NCI-H510A (cell line): ENCODE results near the gene KRT3.
"Not testable (repeated sequence)": the region's sequence is repeated elsewhere in the genome, so short reads cannot be mapped to it uniquely, and the experiment has no call there.

Experiments
- DNase-seq: peaks from one replicate; lab custom pipeline; 2025; lab: John Stamatoyannopoulos, UW

Gene KRT3

GRCh38 chr12:52781399-52782082, 14.4 kb downstream of the KRT3 start:
- no peak for DNase-seq

GRCh38 chr12:52779914-52780313, 16.0 kb downstream of the KRT3 start:
- DNase-seq, result no peak

- DNase-seq, result no peak
These were observed 17.1 kb downstream of the KRT3 start for GRCh38 chr12:52778833-52779232.

- no peak for DNase-seq
These were observed 18.4 kb downstream of the KRT3 start for GRCh38 chr12:52777566-52777965.

DNA sequence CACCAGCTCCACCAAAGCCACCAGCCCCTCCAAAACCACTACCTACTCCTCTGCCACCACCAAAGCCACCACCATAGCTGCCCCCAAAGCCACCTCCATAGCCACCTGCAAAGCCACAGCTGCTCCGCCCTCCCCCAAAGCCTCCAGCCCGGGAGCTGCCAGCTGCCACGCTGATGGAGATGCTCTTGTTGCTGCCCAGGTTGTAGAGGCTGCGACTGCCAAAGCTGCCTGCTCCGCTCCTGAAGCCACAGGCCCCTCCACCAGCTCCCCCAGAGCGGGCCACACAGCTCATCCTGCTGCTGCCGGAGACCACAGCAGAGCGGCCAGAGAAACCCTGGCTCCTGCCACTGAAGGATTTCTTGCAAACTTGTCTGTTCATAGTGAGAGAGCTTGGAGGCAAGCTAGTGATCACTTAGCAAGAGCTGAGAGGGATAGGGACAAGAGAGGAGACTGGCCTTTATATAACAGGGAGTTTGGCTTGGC, 19.0 kb downstream of the KRT3 start, which contains the start of gene KRT76:
Gene KRT76 (minus strand): TSS at position 433 of the 483 bp plus-strand sequence. CDS start 54 bp downstream, at position 379.
- DNase-seq, result no peak

DNA sequence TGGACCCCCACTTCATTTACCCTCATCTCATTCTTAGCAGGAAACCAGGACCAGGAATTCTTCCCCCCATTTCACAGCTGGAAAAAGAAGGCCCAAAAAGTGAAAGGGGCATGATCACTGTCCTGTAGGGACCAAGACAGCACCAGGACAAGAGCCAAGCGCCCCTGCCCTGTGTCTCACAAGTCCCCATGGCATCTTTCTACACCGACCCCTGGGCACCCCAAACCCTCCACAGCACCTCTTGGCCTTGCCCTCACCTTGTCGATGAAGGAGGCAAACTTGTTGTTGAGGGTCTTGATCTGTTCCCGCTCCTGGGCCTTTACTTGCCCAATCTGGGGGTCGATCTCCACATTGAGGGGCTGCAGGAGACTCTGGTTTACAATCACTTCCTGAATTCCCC, 19.5 kb downstream of the KRT3 start:
- DNase-seq, result no peak

DNA sequence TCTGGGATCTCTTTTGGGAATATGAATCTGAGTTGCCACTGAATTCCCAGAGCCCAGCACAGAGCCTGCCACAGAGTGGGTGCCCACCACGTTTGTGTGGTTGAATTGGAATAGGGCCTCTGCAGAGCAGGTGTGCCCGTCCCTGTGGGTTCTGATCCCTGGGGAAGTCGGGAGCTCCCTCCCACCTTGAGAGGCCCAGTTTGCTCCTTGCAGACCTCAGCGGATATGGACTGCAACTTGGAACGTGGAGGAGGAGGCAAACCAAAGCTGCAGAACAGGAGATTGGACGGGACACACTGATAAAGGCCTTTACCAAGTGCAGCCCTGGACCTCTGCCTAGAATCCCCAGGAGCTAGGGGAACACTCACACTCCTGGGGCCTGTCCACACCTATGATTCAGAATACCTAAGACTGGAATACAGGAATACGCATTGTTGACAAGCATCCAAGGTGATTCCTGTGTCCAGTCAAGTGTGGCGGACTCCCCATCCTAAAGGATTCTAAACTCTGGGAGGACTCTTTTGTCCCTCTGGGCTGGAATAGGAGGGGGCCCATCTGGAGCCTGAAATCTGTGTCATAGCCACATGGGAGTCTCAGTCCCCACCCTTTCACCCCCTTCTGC, 21.2 kb downstream of the KRT3 start:
- no peak for DNase-seq

DNA sequence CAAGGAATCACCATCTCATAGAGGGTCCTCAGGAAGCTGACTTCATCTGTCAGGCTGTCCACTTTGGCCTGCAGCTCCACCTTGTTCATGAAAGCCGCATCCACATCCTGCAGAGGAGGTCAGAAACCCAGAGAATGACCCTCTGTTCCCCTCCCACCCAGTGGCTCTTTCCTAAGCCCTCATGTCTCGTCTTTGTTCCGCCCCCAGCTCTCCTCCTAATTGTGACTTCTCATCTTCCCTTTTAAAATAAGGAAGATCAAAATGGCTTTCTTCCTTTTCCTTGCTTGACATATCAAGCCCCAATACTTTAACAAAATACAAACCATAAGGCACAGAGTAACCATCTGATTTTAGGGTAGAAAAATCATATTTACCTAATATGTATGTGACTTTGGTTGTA, 23.1 kb downstream of the KRT3 start:
- DNase-seq, result no peak

GRCh38 chr12:52772188-52772587, 23.7 kb downstream of the KRT3 start:
- DNase-seq, result no peak

GRCh38 chr12:52771505-52771904, 24.4 kb downstream of the KRT3 start:
- DNase-seq, result no peak

GRCh38 chr12:52771088-52771487, 24.8 kb downstream of the KRT3 start:
- DNase-seq, result no peak

- no peak for DNase-seq
These were observed 26.0 kb downstream of the KRT3 start for GRCh38 chr12:52769946-52770345.

DNA sequence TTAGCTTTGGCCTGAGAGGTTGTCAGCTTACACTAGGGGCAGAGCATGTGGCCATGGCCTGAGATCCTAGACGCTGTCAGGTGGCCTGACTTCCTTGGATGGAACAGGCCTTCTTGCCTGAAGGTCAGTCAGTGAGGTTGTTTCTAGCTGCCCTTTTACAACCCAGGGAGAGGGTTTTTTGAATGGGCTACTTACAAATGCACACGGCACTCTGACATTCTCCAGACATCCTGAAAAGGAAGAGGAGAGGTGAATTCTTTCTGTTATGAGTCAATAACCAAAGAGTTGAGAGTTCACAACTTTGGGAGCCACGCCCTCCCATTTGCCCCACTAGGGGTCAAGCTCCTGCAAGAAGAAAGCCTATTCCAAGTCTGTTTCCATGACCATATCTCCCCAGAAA, 26.6 kb downstream of the KRT3 start:
- DNase-seq, result no peak

DNA sequence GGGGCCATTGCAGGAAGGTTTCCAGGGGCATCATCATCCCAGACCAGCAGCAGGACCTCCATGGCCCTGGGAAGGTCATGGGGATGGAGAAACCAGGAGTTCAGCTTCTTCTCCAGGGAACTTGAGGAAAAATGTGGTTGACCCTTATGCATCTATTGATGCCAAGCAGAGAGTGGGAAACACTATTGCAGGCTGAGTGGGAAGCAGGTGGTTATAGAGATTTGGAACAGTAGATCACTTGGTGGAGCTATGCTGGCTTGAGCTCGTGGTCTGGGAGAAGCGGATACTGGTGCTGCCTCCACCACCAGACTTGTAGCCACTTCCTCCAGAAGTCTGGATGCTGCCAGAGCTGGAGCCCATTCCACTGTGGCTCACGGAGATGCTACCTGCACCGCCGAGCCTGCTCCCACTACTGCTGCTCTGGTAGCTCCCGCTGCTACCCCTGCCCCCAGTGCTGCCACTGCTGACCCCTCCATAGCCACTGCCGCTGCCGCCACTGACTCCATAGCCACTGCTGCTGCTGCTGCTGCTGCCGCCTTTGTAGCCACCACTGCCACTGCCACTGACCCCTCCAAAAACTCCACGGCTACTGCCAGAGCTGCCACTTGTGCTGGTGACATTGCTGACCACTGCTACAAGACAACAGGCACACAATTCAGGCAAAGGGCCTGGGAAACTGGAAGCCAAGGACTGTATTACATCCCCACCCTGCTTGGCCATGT, 27.3 kb downstream of the KRT3 start:
- no peak for DNase-seq

DNA sequence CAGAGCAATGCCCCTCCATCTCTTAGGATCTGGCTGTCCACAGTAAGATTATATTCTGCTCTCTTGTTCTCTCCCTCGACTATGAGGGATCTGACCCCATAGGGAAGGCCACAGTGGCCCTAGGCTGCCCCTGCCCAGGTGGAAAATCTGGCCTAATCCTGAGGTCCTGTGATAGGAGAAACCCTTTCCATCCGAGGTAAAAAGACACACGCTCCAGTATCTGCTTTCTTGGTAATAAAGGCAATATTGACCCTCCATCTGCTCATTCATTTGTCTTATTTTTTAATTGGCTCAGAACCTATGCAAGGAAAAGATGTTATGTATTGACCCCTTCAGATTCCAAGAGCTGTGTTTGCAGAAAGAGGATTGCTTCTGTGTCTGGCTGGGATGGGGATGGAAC, 28.5 kb downstream of the KRT3 start:
- no peak for DNase-seq

- DNase-seq, result no peak
These were observed 28.9 kb downstream of the KRT3 start for GRCh38 chr12:52767020-52767379.

- no peak for DNase-seq
These were observed 29.4 kb downstream of the KRT3 start for GRCh38 chr12:52766351-52767019.

DNA sequence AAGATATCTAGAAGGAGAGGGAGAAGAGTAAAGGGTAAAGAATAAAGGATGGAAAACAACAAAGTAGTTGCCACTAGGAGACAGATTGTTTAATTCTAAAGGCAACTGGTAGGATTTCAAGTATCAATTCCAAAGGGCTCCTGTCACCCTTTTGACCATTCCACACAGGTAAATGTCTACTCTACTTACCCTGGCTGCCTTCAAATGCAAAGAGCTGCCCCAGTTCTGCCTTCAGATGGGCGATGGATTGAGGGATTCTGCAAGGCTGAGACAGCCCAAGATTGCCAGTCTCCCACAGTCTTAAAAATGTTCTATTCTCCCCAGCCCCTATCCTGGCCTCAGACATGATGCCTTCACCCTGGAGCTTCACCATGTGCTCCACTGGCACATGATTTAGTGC, 30.2 kb downstream of the KRT3 start:
- DNase-seq, result no peak

GRCh38 chr12:52763991-52764390, 31.9 kb downstream of the KRT3 start:
- DNase-seq, result no peak

- DNase-seq, result no peak
These were observed 32.8 kb downstream of the KRT3 start for GRCh38 chr12:52763036-52763659.

- DNase-seq, result no peak
These were observed 34.1 kb downstream of the KRT3 start for GRCh38 chr12:52761802-52762201.

GRCh38 chr12:52761218-52761617, 34.7 kb downstream of the KRT3 start:
- not testable (repeated sequence) for DNase-seq
